Stimulated activated CD8-positive, alpha-beta memory T cell treated with anti-CD3 and anti-CD28 coated beads, Interleukin-4, amount 100 ng/mL, for 4 hours (primary cell): ENCODE measurements around the gene NTM.

Experiments
- DNase-seq, 2 donors: peaks; one replicate each; pipeline ENCODE4 v3.0.0-alpha.2; 2020; ENCODE audit warnings: low read depth in 2 of 2, low spot score in 1 of 2

Gene NTM

DNA sequence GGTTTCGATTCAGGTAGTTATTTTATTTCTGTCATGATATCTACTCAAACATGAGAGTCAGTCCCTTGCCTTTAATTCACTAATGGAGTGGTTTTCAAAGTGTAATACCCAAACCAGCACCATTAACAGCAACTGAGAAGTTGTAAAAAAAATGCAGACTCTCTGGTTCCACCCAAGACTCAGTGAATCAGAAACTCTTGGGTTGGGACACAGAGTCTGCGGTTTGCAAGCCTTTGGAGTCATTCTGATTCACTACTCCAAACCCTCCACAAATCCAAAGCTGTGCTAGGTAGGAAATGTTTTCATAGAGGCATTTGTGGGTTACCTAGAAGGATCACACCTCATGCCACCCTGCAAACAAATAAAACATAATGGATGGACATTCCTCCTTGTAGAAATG is 340.1 kb downstream of the NTM start:
- no peak for DNase-seq

DNA sequence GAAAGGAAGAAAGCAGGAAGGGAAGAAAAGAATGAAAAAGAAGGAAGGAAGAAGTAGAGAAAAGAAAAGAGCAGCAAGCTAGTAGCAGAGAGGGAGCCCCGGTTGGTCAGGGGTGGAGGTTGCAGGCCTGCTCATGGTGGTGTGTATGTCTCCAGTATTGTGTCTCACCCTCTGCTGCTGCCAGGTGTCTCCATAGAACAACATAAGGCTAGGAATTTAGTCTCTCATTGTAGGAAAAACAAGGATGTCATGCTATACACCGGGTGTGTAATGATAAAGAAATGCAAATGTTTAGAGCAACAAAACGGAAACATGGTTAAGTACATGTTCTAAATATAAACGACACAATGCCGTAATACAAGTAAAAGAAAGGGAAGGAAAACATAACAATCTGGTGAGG is 342.5 kb downstream of the NTM start:
- no peak for DNase-seq

- no peak for DNase-seq
Measured at GRCh38 chr11:131713529-131714134, 343.2 kb downstream of the NTM start.

DNA sequence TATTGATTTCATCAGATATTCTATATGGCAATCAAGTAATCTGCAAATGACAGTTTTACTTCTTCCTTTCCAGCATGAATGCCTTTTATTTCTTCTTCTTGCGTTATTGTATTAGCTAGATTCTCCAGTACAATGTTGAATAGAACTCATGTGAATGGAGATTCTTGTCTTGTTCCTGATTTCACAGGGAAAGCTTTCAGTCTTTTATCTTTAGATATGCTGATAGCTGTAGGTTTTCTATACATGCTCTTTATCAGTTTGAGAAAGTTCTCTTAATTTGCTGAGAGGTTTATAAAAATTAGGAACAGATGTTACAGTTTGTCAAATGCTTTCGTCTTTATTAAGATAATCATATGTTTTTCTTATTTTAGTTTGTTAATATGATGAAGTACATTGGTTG is 347.2 kb downstream of the NTM start:
- DNase-seq = no peak

DNA sequence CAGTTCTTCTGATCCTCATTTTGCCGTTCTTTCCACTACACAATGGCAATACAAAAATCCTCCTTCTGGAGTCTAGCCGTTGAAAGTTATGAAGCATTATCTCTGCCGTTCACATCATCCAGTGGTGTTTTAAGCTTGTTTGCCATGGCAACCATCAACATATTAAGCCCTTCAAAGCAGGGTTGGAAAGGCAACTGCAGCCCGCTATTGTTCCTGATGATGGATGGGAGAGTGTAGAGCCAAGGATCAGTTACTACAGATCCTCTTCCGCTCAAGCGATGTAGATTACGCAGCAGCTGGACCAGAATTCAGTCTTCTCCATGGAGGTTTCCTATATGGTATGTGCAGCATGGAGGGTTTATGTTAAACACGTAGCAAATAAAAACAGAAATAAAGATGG is 352.7 kb downstream of the NTM start:
- no peak for DNase-seq

- DNase-seq = no peak
Measured at GRCh38 chr11:131724436-131724975, 354.1 kb downstream of the NTM start.

DNA sequence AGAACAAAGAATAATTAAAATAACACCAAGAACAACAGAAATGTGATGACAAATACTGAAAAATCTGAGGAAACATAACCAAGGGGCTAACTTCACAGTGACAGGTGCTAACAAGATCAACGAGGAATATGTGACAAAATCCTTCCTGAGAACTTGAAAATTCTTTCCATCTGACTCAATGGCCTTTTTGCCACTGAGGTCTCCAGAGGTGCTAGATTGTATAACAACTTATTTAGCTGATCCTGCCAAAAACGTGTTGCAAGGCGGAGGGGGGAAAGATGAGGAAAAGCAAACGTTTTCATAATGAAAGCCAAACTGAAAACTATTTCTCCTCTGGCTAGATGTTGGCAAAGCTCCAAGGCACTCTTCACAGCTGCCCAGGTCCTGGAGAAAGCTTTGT is 364.5 kb downstream of the NTM start:
- no peak for DNase-seq

DNA sequence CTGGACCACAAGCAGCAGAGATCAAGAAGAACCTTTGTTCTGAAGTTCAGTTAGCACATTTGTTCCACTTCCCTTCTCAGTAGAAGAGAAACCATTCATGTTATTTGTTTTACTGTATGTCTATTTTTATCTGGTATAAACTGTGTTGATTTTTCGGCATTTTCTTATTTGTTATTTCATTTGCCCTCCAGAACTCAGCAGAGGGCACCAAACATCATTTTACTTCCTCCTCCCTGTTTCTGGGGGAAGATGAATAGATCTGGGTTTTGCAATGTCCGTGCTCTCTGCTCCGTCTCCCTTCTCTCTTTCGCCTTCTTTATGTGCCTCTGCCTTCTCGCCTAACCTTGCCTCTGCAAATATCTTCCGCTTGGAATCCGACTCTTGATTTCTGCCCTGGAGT is 366.9 kb downstream of the NTM start:
- no peak for DNase-seq

- no peak for DNase-seq
Measured at GRCh38 chr11:131739243-131739882, 368.9 kb downstream of the NTM start.

DNA sequence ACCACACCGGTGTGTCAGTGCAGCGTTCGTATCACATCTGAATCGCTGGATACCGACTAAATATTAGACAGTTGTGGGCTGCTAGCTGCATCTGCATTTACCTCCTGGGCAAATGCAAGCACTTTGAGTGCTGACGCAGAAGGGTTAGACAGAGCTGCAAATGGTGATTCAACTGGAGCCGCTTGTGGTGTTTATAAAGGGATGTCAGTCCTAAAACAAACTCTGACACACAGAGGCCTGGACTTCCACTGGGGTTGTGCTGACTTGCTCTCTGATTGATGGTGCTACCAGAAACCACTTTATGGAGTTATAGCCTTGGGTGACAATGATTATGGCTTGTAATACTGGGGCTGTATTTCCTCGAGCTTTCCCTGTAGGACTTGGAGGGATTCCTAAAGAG is 374.4 kb downstream of the NTM start:
- DNase-seq = no peak

GRCh38 chr11:131745405-131745804 is 375.0 kb downstream of the NTM start:
- no peak for DNase-seq

GRCh38 chr11:131746201-131746600 is 375.8 kb downstream of the NTM start:
- no peak for DNase-seq

DNA sequence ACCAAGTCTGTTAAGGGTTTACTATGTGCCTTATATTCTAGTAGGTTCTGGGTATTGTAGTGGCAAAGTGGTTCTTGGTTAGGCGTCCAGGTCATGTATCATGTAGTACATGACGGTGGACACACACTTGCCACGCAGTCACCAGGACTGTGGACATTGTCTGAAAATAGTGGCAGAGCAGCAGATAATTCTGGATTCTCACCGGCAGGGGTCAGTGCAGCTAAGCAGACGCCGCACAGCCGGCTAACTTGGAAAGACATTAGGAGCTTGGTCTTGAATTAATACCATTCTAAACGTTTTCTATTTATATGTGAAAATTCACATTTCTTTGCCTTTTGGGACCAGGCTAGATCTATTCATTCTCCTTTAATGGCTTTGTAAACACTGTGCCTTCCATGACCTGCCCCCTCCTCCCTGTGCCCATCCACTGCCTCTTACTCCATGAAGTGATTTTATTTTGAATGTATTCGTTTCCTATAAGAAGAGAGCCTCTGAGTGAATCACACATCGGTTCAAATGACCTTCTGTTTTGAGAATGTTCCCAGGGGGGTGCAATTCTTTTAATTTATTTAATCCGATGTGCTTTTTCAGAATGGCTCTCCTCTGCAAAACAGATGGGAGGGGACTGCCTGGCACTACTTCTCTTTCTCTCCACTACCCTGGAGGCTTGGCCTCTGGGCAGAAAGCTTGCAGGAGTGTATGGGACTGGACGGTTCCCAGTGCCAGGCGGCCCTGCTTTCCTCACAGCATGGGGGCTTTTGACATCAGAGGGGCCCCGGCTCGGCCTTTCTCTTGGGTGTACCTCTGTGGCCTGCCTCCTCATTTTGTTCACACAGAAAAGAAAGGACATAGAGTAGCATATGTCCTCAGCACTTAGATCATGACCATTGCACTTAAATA is 378.0 kb downstream of the NTM start:
- no peak for DNase-seq

- DNase-seq = no peak
Measured at GRCh38 chr11:131749101-131749500, 378.7 kb downstream of the NTM start.

GRCh38 chr11:131750152-131750551 is 379.7 kb downstream of the NTM start:
- no peak for DNase-seq

DNA sequence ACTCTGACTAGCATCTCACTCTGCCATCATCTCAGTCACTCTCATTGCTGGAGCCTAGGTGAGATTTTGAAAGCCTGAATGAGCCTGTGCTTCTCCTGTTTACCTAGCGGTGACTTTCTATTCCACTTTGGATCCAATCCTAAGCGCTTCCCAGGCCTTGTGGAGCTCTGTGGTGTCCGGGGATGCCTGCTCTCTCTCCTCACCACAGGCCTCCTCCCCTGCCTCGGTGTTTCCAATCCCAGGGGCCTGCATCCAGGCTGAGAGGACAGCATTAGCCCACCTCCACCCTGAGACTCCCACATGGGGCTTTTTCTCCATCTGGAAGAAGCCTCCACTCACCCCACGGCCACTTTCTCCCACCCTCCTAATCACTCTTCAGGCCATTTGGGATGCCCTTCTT is 380.3 kb downstream of the NTM start:
- no peak for DNase-seq

DNA sequence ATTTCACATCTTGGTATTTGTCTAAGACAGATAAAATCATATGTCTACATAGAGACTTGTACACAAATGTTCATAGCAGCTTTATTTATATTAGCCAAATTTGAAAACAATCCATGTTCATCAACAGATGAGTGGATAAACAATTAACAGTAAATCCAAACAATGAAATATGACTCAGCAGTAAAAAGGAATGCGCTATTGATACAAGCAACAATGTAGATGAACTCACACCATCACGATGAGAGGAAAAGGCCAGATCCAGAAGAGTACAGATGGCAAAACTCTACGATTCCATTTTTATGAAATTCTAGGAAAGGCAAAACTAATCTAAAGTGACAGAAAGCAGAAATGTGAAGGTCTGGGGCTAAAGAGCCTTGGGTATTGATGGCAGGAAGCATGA is 384.3 kb downstream of the NTM start:
- no peak for DNase-seq

- DNase-seq = no peak
Measured at GRCh38 chr11:131756479-131757110, 386.2 kb downstream of the NTM start.

GRCh38 chr11:131758726-131759125 is 388.3 kb downstream of the NTM start:
- DNase-seq = no peak

DNA sequence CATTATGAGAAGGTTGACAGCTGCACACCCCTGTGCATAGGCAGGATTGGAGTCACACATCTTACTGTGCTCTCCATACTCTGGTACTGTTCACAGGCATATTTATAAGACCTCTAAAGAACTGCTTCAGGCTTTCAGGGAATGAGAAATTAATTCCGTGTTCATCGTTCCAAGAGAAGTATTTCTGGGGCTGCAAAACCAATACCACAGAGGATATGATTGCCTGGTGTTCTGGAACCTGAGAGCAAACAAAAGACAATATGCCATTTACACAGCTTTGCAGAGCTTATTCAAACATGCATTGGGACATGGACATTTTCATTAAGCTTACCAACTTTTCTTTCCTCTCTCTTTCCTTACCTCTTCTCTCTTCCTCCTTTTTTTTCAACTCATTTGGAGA is 388.7 kb downstream of the NTM start:
- no peak for DNase-seq
